Astrocyte of the cerebellum (primary cell): ENCODE results near the gene CBX2.

Experiments
- DNase-seq: peaks from one replicate; pipeline ENCODE4 v3.0.0-alpha.2; 2011; ENCODE audit warnings: low read depth
- H3K4me3 ChIP-seq: 2 replicates; pipeline ENCODE4 v1.5.1; 2011; ENCODE audit warnings: mild to moderate bottlenecking, low read depth, low read length, moderate library complexity
- in situ Hi-C: cut with HindIII; loops from 2 replicates; pipeline ENCODE4 v1.10.0; 2017; ENCODE audit warnings: low sequenced_read_pairs
- TF ChIP-seq, protein P1 (sequence below): IDR thresholded peaks from 2 replicates; pipeline ENCODE4 v1.5.1; 2012; ENCODE audit warnings: low read length, low read depth, moderate library complexity, mild to moderate bottlenecking; ENCODE audit errors: missing control alignments

Gene CBX2

DNA sequence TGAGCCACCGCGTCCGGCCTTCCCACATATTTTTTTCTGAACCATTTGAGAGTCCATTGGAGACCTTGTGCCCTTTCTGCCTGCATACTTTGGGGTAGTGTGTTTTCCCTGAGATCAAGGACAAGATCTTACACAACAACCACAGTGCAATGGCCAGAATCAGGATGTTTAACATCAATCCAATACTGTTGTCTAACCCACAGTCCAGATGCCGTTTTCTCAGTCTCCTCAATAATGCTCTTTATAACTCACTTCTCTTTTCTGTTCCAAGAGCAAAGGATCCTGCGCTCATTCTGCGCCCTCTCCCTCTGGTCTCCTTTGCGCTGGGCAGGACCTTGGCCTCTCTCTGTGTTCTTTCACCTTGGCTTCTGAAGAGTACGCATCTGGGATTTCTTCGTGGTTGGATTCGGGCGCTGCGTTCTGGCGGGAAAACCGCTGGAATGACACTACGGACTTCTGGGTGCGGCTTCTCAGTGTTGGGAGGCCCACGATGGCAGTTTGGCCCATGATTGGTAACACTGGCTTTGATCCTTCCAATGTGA is 44.7 kb downstream of the CBX2 start:
- DNase-seq, result no peak
- H3K4me3 ChIP-seq, result no peak overlapping the region
- in situ Hi-C loops, result no loop called here
- TF ChIP-seq, protein P1, sequence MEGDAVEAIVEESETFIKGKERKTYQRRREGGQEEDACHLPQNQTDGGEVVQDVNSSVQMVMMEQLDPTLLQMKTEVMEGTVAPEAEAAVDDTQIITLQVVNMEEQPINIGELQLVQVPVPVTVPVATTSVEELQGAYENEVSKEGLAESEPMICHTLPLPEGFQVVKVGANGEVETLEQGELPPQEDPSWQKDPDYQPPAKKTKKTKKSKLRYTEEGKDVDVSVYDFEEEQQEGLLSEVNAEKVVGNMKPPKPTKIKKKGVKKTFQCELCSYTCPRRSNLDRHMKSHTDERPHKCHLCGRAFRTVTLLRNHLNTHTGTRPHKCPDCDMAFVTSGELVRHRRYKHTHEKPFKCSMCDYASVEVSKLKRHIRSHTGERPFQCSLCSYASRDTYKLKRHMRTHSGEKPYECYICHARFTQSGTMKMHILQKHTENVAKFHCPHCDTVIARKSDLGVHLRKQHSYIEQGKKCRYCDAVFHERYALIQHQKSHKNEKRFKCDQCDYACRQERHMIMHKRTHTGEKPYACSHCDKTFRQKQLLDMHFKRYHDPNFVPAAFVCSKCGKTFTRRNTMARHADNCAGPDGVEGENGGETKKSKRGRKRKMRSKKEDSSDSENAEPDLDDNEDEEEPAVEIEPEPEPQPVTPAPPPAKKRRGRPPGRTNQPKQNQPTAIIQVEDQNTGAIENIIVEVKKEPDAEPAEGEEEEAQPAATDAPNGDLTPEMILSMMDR, result no peak

DNA sequence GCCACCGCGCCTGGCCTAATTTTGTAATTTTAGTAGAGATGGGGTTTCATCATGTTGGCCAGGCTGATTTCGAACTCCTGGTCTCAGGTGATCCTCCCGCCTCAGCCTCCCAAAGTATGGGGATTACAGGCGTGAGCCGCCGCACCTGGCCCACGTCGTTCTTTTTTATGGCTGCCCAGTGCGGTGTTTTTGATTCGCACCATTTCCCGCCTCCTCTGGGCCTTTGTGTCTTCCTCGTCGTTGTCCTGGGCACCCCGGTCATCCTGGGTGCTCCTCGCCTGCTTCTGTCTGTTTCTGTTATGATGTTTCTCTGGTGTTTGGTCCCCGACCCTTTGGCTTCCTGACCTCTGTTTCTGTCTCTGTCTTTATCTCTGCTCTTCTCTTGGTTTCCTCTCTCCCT is 46.3 kb downstream of the CBX2 start:
- H3K4me3 ChIP-seq, result no peak overlapping the region
- DNase-seq, result no peak
- in situ Hi-C loops, result no loop called here
- TF ChIP-seq, protein P1, result no peak

DNA sequence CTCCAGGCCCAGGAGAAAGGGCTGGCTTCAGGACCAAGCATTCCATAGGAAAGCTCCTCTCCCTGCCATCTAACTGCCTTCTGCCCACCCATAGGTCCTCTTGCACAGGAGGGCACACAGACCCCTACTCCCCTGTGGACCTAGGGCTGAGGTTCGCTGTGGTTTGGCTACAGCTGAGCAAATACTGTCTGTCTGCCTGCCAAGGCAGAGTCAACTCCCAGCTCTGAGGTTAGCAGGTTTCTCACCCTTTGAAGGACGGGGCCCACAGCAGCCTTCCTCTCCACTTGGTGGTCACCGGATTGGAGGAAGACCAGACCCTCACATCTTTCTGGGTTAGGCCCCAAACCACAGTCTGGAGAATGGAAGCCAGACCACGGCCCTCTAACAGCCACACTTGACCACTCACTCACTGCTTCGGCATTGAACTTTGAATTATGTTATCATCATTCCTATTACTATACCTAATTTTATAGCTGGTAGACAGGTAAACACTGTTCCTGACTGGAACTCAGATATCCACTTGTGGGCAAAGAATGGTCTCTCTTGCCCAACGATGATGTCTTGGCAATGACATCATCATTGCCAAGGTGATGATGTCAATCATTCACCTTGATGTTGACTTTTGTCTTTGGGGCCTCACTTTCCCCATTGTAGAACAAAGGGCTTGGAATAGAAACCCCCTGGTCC is 47.1 kb downstream of the CBX2 start:
- TF ChIP-seq, protein P1, result no peak
- no peak for DNase-seq
- in situ Hi-C loops, result no loop called here
- H3K4me3 ChIP-seq, result no peak overlapping the region

DNA sequence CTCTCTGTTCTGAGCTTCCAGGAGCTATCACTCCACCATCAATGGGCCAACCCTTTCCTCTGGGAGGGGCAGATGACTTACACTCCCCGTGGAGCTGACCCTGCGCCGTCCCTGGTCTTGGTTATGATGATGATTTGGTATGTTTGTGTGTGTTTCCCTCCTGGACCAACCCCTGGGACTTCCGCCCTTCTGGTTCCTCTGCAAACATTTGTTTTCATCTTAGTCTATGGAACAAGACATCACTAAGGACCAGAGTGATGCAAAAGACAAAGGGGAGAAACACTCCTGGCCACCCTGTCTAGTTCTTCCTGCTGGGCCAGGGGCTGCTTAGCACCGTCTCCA is 47.6 kb downstream of the CBX2 start:
- in situ Hi-C loops, result no loop called here
- TF ChIP-seq, protein P1, result no peak
- no peak for DNase-seq
- H3K4me3 ChIP-seq, result no peak overlapping the region

DNA sequence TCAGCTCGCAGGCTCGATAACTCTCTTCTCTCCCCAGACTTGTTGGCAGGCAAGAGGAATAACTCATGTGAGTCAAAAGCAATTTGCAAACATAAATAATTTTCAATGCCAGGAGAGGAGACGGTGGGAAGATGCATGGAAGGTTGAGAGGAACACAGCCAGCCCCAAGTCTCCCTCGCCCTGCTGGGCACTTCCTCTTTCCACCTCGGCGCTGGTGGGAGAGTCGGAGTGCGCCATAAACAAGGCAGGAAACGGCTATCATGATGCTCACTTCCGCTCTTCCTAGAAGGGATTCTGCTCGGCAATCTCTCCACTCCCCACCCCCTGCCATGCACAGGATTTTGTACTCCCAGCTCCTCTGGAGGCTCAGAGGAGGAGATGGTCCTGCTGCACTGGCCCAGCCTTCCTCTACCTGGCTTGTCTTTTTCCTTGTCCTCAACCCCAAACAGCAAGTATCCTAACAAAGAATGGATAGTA is 48.3 kb downstream of the CBX2 start:
- no peak overlapping the region for H3K4me3 ChIP-seq
- TF ChIP-seq, protein P1, result no peak
- in situ Hi-C loops, result no loop called here
- DNase-seq, result no peak

DNA sequence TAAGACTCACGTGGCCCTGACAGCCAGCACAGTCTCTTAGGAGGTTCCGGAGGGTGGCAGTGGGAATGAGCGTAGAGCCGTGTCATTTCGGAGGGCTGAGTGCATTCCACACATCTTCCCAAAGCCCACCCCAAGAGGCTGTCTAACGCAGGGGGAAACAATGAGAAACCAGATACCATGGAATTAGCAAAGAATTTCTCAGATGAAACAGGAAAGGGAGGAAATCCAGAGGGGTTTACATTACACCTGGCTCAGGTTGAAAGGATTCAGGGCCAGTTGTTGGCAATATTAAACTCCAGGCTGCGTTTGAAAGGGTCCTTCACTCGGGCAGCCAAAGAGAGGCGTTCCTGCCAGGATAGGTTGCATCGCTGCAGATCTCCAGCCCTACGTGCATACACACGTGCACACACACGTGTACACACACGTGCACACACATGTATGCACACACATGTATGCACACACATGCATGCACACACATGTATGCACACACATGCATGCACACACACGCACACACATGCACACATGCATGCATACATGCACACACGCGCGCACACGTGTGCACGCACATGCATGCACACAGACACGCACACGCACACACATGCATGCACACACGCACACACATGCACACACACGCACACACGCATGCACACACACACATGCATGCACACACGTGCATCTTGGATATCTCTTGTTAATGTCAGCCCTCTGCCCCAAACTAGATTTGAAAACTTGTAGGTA is 49.1 kb downstream of the CBX2 start:
- TF ChIP-seq, protein P1, result no peak
- no peak overlapping the region for H3K4me3 ChIP-seq
- in situ Hi-C loops, result no loop called here
- DNase-seq, result no peak
